Activated gamma-delta T cell treated with anti-CD3 and anti-CD28 coated beads, Interleukin-2, amount 50 U/mL, for 16 hours (primary cell): ENCODE results near the gene ARL6IP6.

Experiments used
- DNase-seq: peaks from one replicate; pipeline ENCODE4 v3.0.0-alpha.2; 2020; ENCODE audit warnings: low read depth

The ARL6IP6 gene

DNA sequence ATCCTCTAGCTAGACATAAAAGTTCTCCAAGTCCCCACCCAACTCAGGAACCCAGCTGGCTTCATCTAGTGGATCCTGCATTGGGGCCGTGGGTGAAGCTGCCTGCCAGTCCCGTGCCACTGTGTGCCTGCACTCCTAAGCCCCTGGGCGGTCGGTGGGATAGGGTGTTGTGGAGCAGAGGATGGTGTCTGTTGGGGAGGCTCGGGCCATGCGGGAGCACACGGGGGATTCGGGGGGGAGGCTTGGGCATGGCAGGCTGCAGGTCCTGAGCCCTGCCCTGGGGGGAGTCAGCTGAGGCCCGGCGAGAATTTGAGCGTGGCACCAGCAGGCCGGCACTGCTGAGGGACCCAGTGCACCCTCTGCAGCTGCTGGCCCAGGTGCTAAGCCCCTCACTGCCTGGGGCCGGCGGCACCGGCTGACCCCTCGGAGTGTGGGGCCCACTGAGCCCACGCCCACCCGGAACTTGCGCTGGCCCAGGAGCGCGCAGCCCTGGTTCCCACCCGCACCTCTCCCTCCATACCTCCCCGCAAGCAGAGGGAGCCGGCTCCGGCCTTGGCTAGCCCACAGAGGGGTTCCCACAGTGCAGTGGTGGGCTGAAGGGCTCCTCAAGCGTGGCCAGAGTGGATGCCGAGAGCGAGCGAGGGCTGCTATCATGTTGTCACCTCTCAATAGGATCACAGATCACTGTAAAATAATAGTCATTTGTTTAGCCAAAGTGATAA is 86.4 kb downstream of the ARL6IP6 start:
- DNase-seq = no peak

DNA sequence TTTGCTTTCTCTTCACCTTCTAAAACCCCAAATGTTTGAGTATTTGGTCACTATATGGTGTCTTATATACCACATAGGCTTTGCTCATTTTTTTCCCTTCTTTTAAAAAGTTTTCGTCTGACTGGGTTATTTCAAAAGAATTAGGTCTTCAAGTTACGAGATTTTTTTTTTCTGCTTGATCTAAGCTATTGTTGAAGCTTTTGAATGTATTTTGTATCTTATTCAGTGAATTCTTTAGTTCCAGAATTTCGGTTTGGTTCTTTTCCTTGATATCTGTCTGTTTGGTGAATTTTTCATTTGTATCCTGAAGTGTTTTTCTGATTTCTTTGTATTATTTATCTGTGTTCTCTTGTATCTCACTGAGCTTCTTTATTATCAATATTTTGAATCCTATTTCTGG is 93.5 kb downstream of the ARL6IP6 start:
- no peak for DNase-seq
